ENCODE measurements around the gene ENTPD6.
"Not testable (repeated sequence)": the region's sequence is repeated elsewhere in the genome, so short reads cannot be mapped to it uniquely, and the experiment has no call there.

The ENTPD6 gene

DNA sequence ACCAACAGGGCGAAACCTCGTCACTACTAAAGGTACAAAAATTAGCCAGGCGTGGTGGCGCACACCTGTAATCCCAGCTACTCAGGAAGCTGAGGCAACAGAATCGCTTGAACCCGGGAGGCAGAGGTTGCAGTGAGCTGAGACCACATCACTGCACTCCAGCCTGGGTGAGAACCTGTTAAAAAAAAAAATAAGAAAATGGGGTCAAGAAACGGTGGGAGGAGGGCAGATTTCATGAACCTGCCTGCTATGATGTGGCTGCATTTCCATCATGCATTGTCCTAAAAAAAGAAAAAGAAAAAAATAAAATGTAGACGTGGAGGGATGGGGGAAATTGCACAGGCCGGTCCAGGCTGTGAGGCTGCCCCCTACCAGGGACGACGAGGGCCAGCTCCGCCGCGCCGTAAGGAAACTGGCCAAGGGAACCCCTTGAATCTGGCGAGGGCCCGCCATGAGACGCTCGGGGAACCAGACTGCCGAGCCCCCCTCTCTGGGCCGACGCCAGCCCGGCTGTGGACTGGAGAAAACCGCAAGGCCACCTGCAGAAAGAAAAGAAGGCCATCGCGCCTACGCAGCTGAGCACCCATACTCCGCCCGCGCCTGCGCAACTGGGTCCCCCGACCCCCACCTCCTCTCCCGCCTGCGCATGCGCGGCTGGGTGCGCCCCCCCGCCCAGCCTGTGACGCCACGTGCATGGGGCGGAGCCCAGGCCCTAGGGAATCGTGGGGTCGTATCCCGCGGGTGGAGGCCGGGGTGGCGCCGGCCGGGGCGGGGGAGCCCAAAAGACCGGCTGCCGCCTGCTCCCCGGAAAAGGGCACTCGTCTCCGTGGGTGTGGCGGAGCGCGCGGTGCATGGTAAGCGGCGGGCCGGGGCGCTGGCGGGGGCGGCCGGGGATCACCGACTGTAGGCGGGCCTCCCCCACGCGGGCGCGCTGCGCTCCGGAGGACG is at the start of gene ENTPD6:
Gene ENTPD6 (plus strand): TSS at position 699 of the 948 bp plus-strand sequence. CDS start 10,825 bp downstream, outside the sequence.
- peak within 1 kb of the TSS; percentile 90 for H3K4me3 ChIP-seq (ENCODE audit: low read length)
- TF ChIP-seq ZNF274 (IDR thresholded peaks at IDR 0.05; ENCODE audit: low read depth, low read length), result no peak

DNA sequence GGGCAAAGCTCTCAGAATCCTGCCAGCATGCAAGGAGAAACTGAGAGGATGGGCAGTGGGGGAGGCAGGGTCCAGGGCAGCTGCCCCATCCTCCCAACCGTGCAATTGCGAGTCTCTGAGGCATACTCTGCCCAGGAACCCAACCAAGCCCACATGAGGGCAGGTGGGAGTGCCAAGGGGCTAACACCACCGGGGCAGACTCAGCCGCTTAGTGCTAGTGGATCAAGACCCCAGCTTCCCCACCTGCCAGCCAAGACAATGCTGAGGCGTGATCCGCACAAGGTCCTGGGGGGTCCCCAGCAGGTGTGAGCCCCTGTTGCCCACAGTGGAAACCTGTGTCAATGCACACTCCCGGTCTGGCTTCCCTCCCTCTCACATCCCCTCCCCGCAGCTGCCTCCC is 48.5 kb upstream of the ENTPD6 start:
- H3K4me3 ChIP-seq (ENCODE audit: low read length), result no peak overlapping the region
- no peak for TF ChIP-seq ZNF274 (IDR thresholded peaks at IDR 0.05; ENCODE audit: low read depth, low read length)

DNA sequence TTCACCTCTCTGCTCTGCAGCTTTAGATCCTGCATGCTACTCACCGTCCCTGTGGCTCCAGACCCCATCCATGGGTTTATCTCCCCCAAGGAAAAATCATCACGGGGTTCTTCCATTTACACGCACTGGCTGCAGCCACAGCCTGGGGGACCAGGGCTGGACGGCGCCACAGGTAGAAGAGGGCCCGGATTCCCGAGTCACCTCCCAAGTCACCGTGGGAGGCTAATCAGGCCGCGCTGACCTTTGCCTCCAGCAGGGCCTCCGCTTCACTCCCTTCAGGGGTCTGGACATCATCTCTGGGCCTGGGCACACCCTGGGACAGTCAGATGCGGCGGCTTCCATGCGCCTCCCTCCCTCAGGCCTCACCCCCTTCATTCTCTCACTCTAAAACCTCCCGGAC is 47.8 kb upstream of the ENTPD6 start:
- no peak for TF ChIP-seq ZNF274 (IDR thresholded peaks at IDR 0.05; ENCODE audit: low read depth, low read length)
- H3K4me3 ChIP-seq (ENCODE audit: low read length), result no peak overlapping the region

DNA sequence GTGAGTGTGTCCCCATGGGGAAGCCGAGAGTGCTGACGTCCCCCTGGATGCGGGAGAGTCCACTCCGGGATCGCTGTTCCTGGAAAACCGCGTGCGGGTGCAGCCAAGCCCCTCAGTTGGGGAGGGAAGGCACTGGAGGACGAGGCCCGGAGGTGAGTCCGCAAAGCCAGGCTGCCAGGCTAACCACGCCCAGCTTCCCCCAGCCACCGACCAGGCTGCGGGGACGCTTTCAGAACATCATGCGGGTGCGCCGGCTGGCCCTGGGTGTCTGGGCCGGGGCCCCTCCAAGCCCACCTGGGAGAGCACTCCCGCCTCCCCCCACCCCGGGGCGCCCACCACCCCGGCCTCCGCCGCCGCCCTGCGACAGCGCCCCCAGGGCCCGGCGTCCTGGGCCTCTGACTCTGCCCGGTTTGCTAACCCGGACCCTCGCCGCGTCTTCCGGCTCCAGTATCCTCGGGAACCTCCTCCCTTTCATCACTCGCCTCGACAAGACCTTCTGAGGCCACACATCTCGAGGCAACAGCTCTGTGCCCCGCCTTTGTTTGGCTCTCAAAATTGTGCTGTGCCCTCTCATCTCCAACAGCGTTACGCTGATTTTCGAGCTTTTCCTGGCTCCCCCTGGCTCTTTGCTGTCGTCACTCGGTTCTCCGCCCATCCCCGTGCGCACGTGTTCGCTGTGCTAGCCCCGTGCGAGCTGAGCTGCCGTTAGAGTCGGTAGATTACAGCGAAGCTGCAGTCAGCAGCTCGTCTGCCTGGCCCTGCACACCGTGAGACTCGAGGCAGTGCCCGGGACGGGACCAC is 47.1 kb upstream of the ENTPD6 start:
- no peak for TF ChIP-seq ZNF274 (IDR thresholded peaks at IDR 0.05; ENCODE audit: low read depth, low read length)
- no peak overlapping the region; the same call in 1 of the 2 replicates for H3K4me3 ChIP-seq (ENCODE audit: low read length)

DNA sequence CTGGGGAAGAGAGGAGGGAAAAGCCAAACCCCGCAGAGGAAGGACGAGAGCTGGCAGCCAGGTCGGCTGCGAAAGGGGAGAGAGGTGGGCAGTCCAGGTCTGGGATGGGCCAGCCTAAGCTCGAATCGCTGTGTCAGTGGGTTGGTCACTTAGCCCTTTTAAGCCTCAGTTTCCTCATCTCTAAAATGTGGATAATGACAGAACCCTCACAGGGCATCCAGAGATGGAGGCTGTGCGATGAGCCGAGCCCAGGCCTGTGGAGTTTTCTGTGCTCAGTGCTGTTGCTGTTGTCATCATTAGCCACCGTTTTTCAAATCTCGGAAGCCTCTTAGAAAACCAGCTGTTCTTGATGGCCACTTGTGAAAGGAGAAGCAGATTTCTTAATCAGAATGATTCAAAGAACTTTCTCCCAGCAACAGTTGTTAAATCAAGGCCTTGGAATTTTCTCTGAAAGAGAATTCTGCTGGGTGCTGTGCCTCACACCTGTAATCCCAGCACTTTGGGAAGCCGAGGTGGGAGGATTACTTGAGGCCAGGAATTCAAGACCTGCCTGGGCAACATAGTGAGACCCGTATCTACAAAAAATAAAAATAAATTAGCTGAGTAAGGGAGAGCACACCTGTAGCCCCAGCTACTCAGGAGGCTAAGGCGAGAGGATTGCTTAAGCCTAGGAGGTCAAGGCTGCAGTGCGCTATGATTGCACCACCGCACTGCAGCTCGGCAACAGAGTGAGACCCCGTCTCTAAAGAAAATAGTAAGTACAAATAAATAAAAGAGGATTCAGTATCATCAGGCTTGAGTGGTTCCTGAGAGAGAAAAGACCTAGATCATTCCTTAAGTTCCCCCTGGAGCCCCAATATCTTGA is 46.3 kb upstream of the ENTPD6 start:
- no peak for TF ChIP-seq ZNF274 (IDR thresholded peaks at IDR 0.05; ENCODE audit: low read depth, low read length)
- no peak overlapping the region; the same call in 1 of the 2 replicates for H3K4me3 ChIP-seq (ENCODE audit: low read length)

DNA sequence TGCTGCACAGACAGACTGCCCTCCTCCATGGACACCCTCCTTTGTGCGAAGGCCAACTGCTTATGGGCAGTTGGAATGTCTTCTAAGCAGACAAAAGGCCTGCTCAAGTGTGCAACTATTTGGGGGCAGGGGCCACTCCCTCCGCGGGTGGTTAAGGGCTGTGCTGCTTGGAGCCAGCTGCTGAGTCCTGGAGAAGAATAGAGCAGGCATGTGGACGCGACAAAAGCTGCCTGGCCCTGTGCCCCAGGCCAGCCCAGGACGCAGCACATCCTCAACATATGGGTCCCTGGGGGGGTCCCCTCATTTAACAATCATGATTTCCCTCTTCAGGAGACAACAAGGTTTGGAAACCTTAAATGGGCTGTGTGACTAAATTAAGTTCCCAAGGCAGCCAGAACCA is 45.5 kb upstream of the ENTPD6 start:
- H3K4me3 ChIP-seq (ENCODE audit: low read length), result no peak overlapping the region
- TF ChIP-seq ZNF274 (IDR thresholded peaks at IDR 0.05; ENCODE audit: low read depth, low read length), result no peak

DNA sequence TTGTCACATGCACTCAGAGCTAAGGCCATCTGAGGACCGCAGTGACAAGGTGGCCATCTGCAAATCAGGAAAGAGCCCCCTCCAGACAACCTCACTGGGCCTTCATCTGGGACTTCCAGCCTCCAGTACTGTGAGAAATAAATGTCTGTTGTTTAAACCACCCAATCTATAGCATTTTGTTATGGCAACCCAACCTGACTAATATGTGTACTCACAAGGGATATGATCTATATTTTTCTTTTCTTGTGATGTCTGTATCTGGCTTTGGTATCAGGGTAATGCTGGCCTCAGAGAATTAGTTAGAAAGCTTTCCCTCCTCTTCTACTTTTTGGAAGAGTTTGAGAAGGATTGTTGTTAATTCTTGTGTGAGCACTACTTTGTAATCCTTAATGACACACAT is 37.5 kb upstream of the ENTPD6 start:
- no peak for TF ChIP-seq ZNF274 (IDR thresholded peaks at IDR 0.05; ENCODE audit: low read depth, low read length)
- no peak overlapping the region for H3K4me3 ChIP-seq (ENCODE audit: low read length)

DNA sequence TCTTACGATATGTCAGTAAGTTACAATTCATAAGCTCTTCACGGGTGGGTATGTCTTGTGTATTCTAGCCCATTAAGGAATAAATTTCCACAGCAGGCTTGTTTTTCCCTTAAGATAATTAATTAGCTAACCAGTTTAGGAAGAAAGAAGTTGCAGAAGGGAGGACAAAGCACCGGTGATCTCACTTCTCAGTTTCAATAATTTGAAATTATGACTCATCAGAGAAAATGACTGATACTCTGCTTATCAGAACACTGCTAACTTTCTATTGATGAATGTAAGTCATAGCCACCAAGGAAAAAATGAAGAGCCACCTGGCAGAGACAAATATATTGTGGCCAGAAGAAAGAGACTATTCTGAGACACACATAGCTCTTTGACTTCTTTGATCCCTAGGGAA is 35.0 kb upstream of the ENTPD6 start:
- TF ChIP-seq ZNF274 (IDR thresholded peaks at IDR 0.05; ENCODE audit: low read depth, low read length), result no peak
- H3K4me3 ChIP-seq (ENCODE audit: low read length), result no peak overlapping the region

DNA sequence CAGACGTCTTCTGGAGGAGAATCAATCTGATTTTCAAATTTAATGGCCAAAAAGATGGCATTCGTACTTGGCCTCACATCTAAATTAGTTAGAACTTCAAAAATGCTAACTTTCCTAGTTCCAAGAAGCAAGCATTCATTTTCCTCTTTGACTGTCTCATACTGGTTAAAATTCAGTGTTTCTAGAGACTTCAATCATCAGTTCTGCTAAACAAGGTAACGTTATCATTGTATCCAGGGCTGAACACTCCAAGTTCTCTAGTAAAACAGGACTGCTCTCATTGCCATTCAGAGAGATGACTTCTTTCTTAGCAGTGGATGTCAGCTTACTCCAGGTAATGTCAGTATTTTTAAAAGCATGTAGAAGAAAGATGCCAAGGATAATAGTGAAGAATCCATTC is 34.6 kb upstream of the ENTPD6 start:
- TF ChIP-seq ZNF274 (IDR thresholded peaks at IDR 0.05; ENCODE audit: low read depth, low read length), result no peak

DNA sequence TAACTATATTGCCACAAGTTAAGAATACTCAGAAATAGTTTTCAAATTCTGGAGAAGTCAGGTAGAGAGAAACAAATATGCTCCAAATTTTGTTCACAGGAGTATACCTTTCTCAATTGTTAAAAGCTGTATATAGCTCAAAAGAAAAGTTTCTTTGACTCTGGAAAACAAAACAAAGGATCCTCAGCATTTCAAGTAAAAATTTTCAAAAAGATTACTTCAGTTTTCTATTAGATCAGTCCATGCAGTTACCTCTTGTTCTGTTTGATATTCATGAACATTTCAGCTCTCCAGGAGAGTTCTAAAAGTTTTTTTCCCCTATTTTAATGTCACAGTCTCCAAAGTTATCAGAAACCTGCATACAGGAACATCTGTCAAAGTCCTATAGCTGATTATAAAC is 30.4 kb upstream of the ENTPD6 start:
- no peak for TF ChIP-seq ZNF274 (IDR thresholded peaks at IDR 0.05; ENCODE audit: low read depth, low read length)
- H3K4me3 ChIP-seq (ENCODE audit: low read length), result no peak overlapping the region

More for the DNA sequence above, 34.6 kb upstream of the ENTPD6 start:
- no peak overlapping the region for H3K4me3 ChIP-seq (ENCODE audit: low read length)

DNA sequence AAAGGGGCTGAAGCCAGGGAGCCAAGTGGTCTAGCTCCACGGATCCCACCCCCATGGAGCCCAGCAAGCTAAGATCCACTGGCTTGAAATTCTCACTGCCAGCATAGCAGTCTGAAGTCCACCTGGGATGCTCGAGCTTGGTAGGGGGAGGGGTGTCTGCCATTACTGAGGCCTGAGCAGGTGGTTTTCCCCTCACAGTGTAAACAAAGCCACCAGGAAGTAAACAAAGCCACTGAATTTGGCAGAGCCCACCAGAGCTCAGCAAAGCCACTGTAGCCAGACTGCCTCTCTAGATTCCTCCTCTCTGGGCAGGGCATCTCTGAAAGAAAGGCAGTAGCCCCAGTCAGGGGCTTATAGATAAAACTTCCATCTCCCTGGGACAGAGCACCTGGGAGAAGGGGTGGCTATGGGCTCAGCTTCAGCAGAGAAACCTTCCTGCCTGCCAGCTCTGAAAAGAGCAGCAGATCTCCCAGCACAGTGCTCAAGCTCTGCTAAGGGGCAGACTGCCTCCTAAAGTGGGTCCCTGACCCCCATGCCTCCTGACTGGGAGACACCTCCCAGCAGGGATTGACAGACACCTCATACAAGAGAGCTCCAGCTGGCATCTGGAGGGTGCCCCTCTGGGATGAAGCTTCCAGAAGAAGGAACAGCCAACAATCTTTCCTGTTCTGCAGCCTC is 29.3 kb upstream of the ENTPD6 start:
- not testable (repeated sequence) for H3K4me3 ChIP-seq (ENCODE audit: low read length)

DNA sequence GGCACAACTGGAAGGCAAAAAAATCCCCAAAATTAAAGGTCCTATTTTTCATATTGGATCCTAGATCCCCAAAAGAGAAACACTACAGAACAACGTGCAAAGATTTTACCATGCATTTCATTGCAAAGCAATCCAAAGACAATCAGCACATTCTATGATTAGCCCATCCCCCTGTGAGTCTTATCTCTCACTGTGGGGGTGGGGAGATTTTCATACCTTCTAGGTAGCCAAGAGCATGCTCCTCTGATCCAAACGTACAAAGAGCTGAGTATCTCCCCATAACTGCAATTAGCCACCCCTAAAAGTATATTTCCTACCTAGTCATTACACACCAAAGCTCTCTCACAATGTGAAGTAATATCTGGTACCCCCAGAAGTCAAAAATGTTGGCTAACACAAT is 22.2 kb upstream of the ENTPD6 start:
- TF ChIP-seq ZNF274 (IDR thresholded peaks at IDR 0.05; ENCODE audit: low read depth, low read length), result no peak
- no peak overlapping the region for H3K4me3 ChIP-seq (ENCODE audit: low read length)

DNA sequence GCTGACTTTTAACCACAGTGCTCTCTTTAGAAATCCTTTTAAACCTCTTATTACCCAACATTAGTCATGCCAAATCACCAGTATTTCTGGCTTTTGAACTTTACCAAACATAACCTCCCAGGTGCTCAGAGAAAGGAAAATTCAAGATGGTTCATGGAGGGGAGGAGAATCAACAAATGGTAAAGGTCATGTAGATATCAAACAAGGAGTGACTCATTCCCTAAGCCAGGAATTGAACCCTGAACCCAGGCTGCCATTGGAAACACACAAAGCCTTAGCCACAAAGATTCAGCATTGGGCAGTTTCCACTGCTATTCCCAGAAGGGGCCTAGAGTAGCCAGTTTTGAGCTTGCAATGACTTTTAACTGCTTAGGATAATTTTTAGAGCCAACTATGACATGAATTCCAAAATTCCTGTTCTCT is 21.6 kb upstream of the ENTPD6 start:
- no peak for TF ChIP-seq ZNF274 (IDR thresholded peaks at IDR 0.05; ENCODE audit: low read depth, low read length)
- H3K4me3 ChIP-seq (ENCODE audit: low read length), result no peak overlapping the region

Measured in GM08714 (cell line).